ENCODE results near the gene TMEM185B.

DNA sequence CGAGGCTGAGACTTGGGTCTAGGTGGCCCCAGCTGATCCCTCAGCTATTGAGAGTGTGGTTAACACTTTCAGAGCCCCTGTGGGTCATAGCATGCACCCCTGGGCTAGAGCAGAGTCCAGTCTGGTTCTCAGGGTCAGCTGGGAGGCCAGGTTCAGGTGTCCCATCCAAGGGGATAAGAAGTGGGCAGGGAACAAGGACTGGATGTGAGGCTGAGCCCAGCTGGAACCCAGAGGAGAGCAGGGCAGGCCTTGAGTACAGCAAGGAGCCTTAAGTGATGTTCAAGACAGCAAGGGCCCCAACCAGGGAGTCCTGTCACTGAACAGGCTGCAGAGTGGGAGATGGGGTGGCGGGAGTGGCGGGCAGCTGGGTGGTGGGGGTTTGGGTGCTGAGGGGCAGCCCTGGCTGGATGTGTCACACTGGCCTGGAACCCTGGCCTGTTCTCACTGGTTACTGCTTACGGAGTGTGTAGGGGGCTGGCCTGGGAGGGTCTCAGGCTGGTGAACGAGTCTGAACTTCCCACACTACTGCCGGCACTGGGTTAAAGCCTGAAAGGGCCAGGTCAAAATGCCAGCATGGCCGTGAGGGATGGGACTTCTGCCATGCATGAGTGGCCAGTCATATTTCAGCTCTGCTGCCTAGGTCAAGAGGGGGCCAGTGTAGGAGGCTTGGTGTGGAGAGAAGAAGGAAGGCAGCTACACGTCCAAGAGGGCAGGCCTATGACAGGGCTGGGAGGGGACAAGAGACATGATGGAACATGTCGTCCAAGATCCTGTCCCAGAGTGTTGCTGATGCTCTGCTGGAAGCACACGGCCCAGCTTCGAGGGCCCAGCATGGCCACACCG is 13.6 kb downstream of the TMEM185B start:
- no peak for TF ChIP-seq EZH2 (IDR thresholded peaks at IDR 0.05; ENCODE audit: insufficient read depth, poor library complexity, severe bottlenecking)
- no peak for TF ChIP-seq EZH2phosphoT487 (IDR thresholded peaks at IDR 0.05; ENCODE audit: insufficient read depth, low read depth)

All from GM23248 (cell line).